Neuronal stem cell (in vitro differentiated cells): Measurements from ENCODE around the gene WEE1. TPM values are rescaled to one million over a fixed set of nuclear protein-coding genes. Genes with fewer than 3 reads are reported as not detected.

ENCODE experiments used
- DNase-seq: peaks from one replicate; pipeline ENCODE4 v3.0.0-alpha.2; 2013; ENCODE audit warnings: low spot score
- H2AFZ ChIP-seq: one replicate; pipeline ENCODE4 v1.6.1; 2013; ENCODE audit warnings: mild to moderate bottlenecking, low read length, inconsistent platforms
- H2AK5ac ChIP-seq: 2 replicates; pipeline ENCODE4 v1.6.1; 2013; ENCODE audit warnings: low read depth, mild to moderate bottlenecking, inconsistent platforms, low read length, moderate library complexity, mixed read lengths
- H2BK120ac ChIP-seq: 2 replicates; pipeline ENCODE4 v1.6.1; 2013; ENCODE audit warnings: low read depth, mild to moderate bottlenecking, inconsistent platforms, low read length, moderate library complexity, mixed read lengths
- H2BK12ac ChIP-seq: one replicate; pipeline ENCODE4 v1.6.1; 2013; ENCODE audit warnings: low read length, inconsistent platforms
- H2BK15ac ChIP-seq: 2 replicates; pipeline ENCODE4 v1.6.1; 2013; ENCODE audit warnings: mild to moderate bottlenecking, low read length, inconsistent platforms, mixed read lengths
- H2BK5ac ChIP-seq: one replicate; pipeline ENCODE4 v1.6.1; 2013; ENCODE audit warnings: inconsistent platforms, mild to moderate bottlenecking, low read length, moderate library complexity
- H3K14ac ChIP-seq: one replicate; pipeline ENCODE4 v1.6.1; 2013; ENCODE audit warnings: low read length, inconsistent platforms
- H3K18ac ChIP-seq: 2 replicates; pipeline ENCODE4 v1.6.1; 2013; ENCODE audit warnings: low read length, inconsistent platforms
- H3K23ac ChIP-seq: 2 replicates; pipeline ENCODE4 v1.6.1; 2013; ENCODE audit warnings: low read depth, mild to moderate bottlenecking, mixed read lengths, low read length, inconsistent platforms; ENCODE audit not compliant: poor library complexity
- H3K27ac ChIP-seq: replicated peaks from 3 replicates; pipeline ENCODE4 v1.5.1; 2013; ENCODE audit warnings: low read length, inconsistent platforms
- H3K27me3 ChIP-seq, 3 experiments: 2 replicates each; pipeline ENCODE4 v1.6.1; 2013; ENCODE audit warnings: low read length in 3 of 3, mild to moderate bottlenecking in 2 of 3, inconsistent platforms in 1 of 3, low read depth in 1 of 3, mixed read lengths in 1 of 3, moderate library complexity in 1 of 3; ENCODE audit not compliant: control insufficient read depth in 3 of 3, insufficient read depth in 3 of 3
- H3K36me3 ChIP-seq, 2 donors: replicated peaks in 1 of 2; 2 replicates each; pipeline ENCODE4 v1.6.1; 2013; ENCODE audit warnings: low read length in 2 of 2; ENCODE audit not compliant: control insufficient read depth in 2 of 2, insufficient read depth in 2 of 2
- H3K4ac ChIP-seq: 2 replicates; pipeline ENCODE4 v1.6.1; 2013; ENCODE audit warnings: inconsistent platforms, mild to moderate bottlenecking, low read length, moderate library complexity
- H3K4me1 ChIP-seq, 2 donors: 1 replicate in 1 of 2; 2 replicates in 1 of 2; pipeline ENCODE4 v1.6.1; 2013; ENCODE audit warnings: low read length in 2 of 2, low read depth in 1 of 2; ENCODE audit not compliant: control insufficient read depth in 2 of 2, insufficient read depth in 1 of 2
- H3K4me2 ChIP-seq: one replicate; pipeline ENCODE4 v1.6.1; 2013; ENCODE audit warnings: mild to moderate bottlenecking, low read length, inconsistent platforms; ENCODE audit not compliant: insufficient read depth, poor library complexity, severe bottlenecking
- H3K4me3 ChIP-seq, 2 donors: 2 replicates each; pipeline ENCODE4 v1.5.1; 2013; ENCODE audit warnings: low read length in 2 of 2, mild to moderate bottlenecking in 2 of 2, inconsistent platforms in 1 of 2, moderate library complexity in 1 of 2
- H3K79me1 ChIP-seq: one replicate; pipeline ENCODE4 v1.6.1; 2013; ENCODE audit warnings: low read depth, mild to moderate bottlenecking, inconsistent platforms, low read length, moderate library complexity
- H3K9ac ChIP-seq: one replicate; pipeline ENCODE4 v1.6.1; 2013; ENCODE audit warnings: mild to moderate bottlenecking, low read depth, low read length, inconsistent platforms; ENCODE audit not compliant: poor library complexity
- H3K9me3 ChIP-seq, 2 donors: replicated peaks in 1 of 2; 2 replicates each; pipeline versions ENCODE3 to v1.6.1; 2013; ENCODE audit warnings: low read length in 2 of 2, mild to moderate bottlenecking in 2 of 2, inconsistent platforms in 1 of 2, low read depth in 1 of 2, mixed read lengths in 1 of 2, moderate library complexity in 1 of 2; ENCODE audit not compliant: control insufficient read depth in 2 of 2, insufficient read depth in 1 of 2
- H4K8ac ChIP-seq: one replicate; pipeline ENCODE4 v1.6.1; 2013; ENCODE audit warnings: low read depth, mild to moderate bottlenecking, inconsistent platforms, low read length, moderate library complexity
- H4K91ac ChIP-seq: one replicate; pipeline ENCODE4 v1.6.1; 2013; ENCODE audit warnings: low read length, low read depth, mild to moderate bottlenecking, inconsistent platforms; ENCODE audit not compliant: poor library complexity
- WGBS, 2 donors: extraction: QIAGEN DNeasy Blood & Tissue Kit; methylation state at CpG; one replicate each; pipeline ENCODE4 v1.1.7; 2013; ENCODE audit warnings: missing lambda C conversion rate in 2 of 2, mixed read lengths in 1 of 2; ENCODE audit not compliant: insufficient read length in 2 of 2, insufficient replicate concordance in 1 of 2; ENCODE audit errors: extremely low coverage in 2 of 2; 5-methylcytosine and 5-hydroxymethylcytosine counted together
- small RNA-seq: library from polyadenylated mRNA; stranded (forward); fragments of <200 nt; extraction: miRNeasy Mini kit (QIAGEN cat#:217004); gene quantifications from one replicate; pipeline ENCODE3, GENCODE V24; 2013; ENCODE audit not compliant: insufficient read depth

The WEE1 gene

DNA sequence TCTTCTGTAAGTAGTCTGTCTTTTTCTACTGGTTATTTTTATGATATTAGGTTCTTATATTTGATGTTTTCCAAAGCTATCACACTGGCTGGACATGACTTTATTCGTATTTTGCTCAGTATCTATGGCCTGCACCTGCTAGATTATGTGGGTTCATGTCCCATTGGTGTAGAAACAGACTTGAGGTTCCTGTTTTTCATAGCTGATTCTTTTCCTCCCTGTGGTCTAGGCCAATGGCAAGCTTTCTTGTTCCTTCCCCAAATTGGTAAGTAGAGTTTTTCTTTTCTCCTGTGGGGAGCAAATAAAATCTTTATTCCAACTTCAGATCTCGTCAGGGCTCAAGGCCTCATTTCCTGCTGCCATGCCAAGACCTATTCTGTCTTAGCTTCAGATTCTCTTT is 60.2 kb downstream of the WEE1 start:
- Histone ChIP-seq H4K8ac (no peak overlapping the region), H2AK5ac (no peak overlapping the region), H3K27me3 (peaks cover 0 to 15% (median 0%) of the 10 kb centered on the region in 3 experiments), H4K91ac (no peak overlapping the region), H3K9me3 (peaks cover 0 to 5% of the 10 kb centered on the region in 2 donors), H3K23ac (no peak overlapping the region), H3K79me1 (no peaks in the 10 kb centered on the region), H3K4me2 (no peak overlapping the region), H3K27ac (no peak overlapping the region), H3K18ac (no peak overlapping the region), H3K36me3 (no peaks in the 10 kb centered on the region), H3K4ac (no peak overlapping the region), H3K4me3 (no peak overlapping the region), H3K9ac (no peak overlapping the region), H2AFZ (no peak overlapping the region), H2BK12ac (no peak overlapping the region), H3K4me1 (peaks cover 0 to under 1% of the 10 kb centered on the region in 2 donors), H2BK5ac (no peak overlapping the region), H3K14ac (no peak overlapping the region), H2BK120ac (no peak overlapping the region), H2BK15ac (no peak overlapping the region)
- no peak for DNase-seq
- no CpG with 5 or more reads among the region's 2 CpGs for WGBS, 2 donors

DNA sequence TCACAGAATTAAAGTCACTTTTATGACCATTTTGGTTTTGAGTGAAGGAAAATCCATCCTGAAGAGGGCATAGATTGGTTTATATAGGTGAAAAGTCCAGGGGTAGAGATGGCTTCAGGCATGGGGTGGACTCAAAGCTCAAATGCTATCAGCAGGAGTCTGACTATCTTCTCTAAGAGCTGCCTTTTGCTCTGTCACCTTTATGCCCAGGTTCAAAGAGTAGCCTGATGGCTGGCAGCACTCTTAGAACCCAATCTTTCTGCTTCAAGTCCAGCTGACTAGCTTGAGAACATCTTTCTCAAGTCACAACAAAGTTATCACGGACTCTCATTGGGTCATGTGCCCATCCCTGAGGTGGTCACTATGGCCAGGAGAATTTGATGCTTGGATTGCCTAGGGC is 63.2 kb downstream of the WEE1 start:
- Histone ChIP-seq H3K79me1 (no peaks in the 10 kb centered on the region), H3K27ac (no peak overlapping the region), H3K27me3 (peaks cover 0 to 15% (median 0%) of the 10 kb centered on the region in 3 experiments), H3K36me3 (no peaks in the 10 kb centered on the region), H2BK120ac (no peak overlapping the region), H3K4me2 (no peak overlapping the region), H4K91ac (no peak overlapping the region), H2BK15ac (no peak overlapping the region), H3K14ac (no peak overlapping the region), H2BK12ac (no peak overlapping the region), H4K8ac (no peak overlapping the region), H3K4me3 (peak overlapping the region in 1 of 2 donors; percentile 3), H3K9me3 (peaks cover 3 to 5% of the 10 kb centered on the region in 2 donors), H3K23ac (no peak overlapping the region), H3K18ac (no peak overlapping the region), H3K9ac (no peak overlapping the region), H2AFZ (no peak overlapping the region), H2AK5ac (no peak overlapping the region), H3K4ac (no peak overlapping the region), H3K4me1 (no peaks in the 10 kb centered on the region), H2BK5ac (no peak overlapping the region)
- WGBS, 2 donors, result no CpG with 5 or more reads among the region's 1 CpG
- no peak for DNase-seq

DNA sequence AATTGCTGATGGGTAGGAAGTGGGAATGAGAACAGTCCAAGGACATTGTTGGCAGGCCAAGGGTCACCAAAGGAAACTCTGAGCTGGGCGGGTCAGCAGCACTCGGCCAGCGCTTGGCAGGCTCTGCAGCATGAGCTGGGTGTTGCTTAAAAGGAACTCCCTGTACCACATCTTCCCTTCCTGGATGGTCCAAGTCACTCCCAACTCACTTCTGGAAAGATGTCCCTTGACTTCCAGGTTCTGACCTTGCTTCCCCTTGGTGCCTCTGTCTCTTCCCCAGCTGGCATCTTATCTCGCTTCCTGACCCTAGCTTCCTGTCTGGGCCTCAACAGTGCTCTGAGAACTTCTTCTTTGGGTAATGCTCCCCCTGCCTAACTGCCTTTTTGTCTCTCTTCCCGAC is 65.6 kb downstream of the WEE1 start:
- Histone ChIP-seq H3K4me2 (no peak overlapping the region), H3K23ac (no peak overlapping the region), H2BK5ac (no peak overlapping the region), H4K91ac (no peak overlapping the region), H3K27ac (no peak overlapping the region), H2BK15ac (no peak overlapping the region), H2AK5ac (no peak overlapping the region), H2BK12ac (no peak overlapping the region), H3K4ac (no peak overlapping the region), H3K9me3 (peaks cover 0 to 3% of the 10 kb centered on the region in 2 donors), H4K8ac (no peak overlapping the region), H3K79me1 (no peaks in the 10 kb centered on the region), H3K4me1 (no peaks in the 10 kb centered on the region), H3K18ac (peak overlapping the region; percentile 67), H2BK120ac (no peak overlapping the region), H3K9ac (no peak overlapping the region), H3K14ac (no peak overlapping the region), H3K4me3 (no peak overlapping the region), H3K36me3 (no peaks in the 10 kb centered on the region), H3K27me3 (peaks cover 0 to 12% (median 0%) of the 10 kb centered on the region in 3 experiments), H2AFZ (no peak overlapping the region)
- no peak for DNase-seq
- no CpG with 5 or more reads among the region's 5 CpGs for WGBS, 2 donors

Small RNA genes lying within 50 kb of the gene (small RNA-seq; reads per million reads assigned to genes)
- gene RF01210, result not detected
